GM13977 (cell line): ENCODE measurements around the gene BRINP1.

Source experiments
- DNase-seq: peaks from one replicate; pipeline ENCODE4 v3.0.0; 2012; ENCODE audit warnings: low spot score
- CTCF ChIP-seq: IDR thresholded peaks from 2 replicates; pipeline ENCODE4 v1.5.1; 2012; ENCODE audit warnings: mild to moderate bottlenecking, control low read depth; ENCODE audit not compliant: insufficient read depth; ENCODE audit errors: extremely low read depth, missing control alignments
- in situ Hi-C: fragments of 300-500 bp; cut with MboI; formaldehyde crosslinking; loops from one replicate; pipeline ENCODE4 v1.12.0; 2022; ENCODE audit warnings: low sequenced_read_pairs, low pct_unique_long_range_greater_than_20kb, mixed read lengths, inconsistent platforms; ENCODE audit not compliant: unreplicated experiment

Gene BRINP1

GRCh38 chr9:119283078-119283794, 86.0 kb downstream of the BRINP1 start:
- TF ChIP-seq CTCF, result no peak
- in situ Hi-C loops, result loop anchor here (25.0 kb wide), 1 partner anchor 1496 kb away; no protein-coding TSS in a partner anchor
- DNase-seq, result no peak

DNA sequence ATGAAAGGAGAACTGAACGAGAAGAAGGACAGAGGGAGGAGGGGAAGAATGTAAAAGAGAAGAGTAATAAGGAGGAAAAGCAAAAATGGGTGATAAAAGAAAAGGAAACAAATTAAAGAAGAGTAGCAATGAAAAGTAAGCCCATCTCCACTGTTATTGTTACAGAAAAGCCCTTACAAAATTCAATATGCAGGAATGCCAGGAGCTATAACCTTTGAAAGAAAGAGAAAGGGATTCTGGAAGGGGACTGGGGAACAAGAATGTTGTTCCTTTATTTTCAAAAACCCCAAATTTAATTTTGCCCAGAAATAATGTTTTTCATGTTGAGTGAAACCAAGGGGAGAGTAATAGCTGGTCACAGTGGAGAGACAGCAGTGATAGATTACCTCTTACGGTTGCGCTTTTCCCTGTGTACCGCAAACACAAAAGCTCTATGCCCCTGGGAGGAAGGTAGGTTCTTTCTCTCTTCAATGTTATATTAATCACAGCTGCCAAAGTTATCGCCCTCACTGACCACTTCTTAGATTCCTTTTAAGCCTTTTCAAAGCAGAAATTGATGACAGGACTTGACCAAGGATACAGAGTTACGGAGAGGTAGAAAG, 86.7 kb downstream of the BRINP1 start:
- no peak for TF ChIP-seq CTCF
- DNase-seq, result no peak
- in situ Hi-C loops, result loop anchor here (25.0 kb wide), 1 partner anchor 1495 kb away; no protein-coding TSS in a partner anchor

- no peak for TF ChIP-seq CTCF
- in situ Hi-C loops, result loop anchor here (25.0 kb wide), 1 partner anchor 1494 kb away; no protein-coding TSS in a partner anchor
- DNase-seq, result no peak
Observed at GRCh38 chr9:119280740-119281485, 88.3 kb downstream of the BRINP1 start.

GRCh38 chr9:119278171-119278570, 91.1 kb downstream of the BRINP1 start:
- no peak for TF ChIP-seq CTCF
- in situ Hi-C loops, result loop anchor here (25.0 kb wide), 1 partner anchor 1491 kb away; no protein-coding TSS in a partner anchor
- no peak for DNase-seq

DNA sequence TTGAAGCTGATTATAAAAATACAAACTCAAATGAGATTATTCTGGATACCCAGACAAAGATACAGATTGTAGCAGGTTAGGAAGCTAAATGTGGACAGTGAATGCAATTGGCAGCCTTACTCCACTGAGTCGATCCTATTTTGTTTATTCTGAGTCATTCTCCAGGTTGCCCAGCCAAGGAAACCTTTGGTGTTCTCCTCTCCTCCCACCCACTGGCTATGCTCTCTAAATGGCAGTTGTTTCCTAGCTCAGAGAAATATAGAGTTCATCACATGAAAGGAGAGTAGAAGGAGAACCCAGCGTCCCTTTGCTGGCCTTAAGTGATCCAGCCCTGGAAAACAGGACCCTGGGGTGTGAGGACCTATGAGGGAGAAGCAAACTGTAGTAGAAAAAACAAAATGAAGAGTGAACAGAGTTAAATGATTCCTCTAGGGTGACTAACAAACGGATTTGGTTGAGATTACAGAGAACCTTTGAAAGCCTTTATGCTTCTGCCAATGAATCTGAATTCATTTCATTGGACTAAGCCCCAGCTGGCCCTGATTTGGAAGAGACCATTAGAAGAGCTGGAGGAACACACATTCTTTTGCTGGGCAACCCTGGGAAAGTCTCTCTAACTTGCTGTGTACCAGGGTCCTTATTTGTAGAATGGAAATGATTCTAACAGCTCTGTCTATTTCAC, 95.1 kb downstream of the BRINP1 start:
- TF ChIP-seq CTCF, result no peak
- in situ Hi-C loops, result no loop called here

GRCh38 chr9:119273325-119273904, 95.8 kb downstream of the BRINP1 start:
- TF ChIP-seq CTCF, result no peak
- in situ Hi-C loops, result no loop called here
- DNase-seq, result no peak

More for the DNA sequence above, 95.1 kb downstream of the BRINP1 start:
- DNase-seq, result no peak
